Trophoblast cell (in vitro differentiated cells and primary cell): ENCODE measurements around the gene APOBEC3C.
"Not testable (repeated sequence)": the region's sequence is repeated elsewhere in the genome, so short reads cannot be mapped to it uniquely, and the experiment has no call there.

ENCODE experiments used
- DNase-seq, 2 donors: peaks; one replicate each; pipeline ENCODE4 v3.0.0-alpha.2; 2016
- H2AFZ ChIP-seq: 2 replicates; pipeline ENCODE4 v1.6.1; 2013; ENCODE audit warnings: low read length, moderate library complexity, mild to moderate bottlenecking; ENCODE audit not compliant: insufficient read depth, poor library complexity
- H2AK5ac ChIP-seq: 2 replicates; pipeline ENCODE4 v1.6.1; 2013; ENCODE audit warnings: mild to moderate bottlenecking, low read length
- H2BK120ac ChIP-seq: 2 replicates; pipeline ENCODE4 v1.6.1; 2013; ENCODE audit warnings: low read length, mild to moderate bottlenecking, moderate library complexity; ENCODE audit not compliant: insufficient read depth, poor library complexity
- H2BK12ac ChIP-seq: 2 replicates; pipeline ENCODE4 v1.6.1; 2013; ENCODE audit warnings: mild to moderate bottlenecking, low read length, moderate library complexity
- H2BK5ac ChIP-seq: 2 replicates; pipeline ENCODE4 v1.6.1; 2013; ENCODE audit warnings: low read length, low read depth, moderate library complexity, mild to moderate bottlenecking; ENCODE audit not compliant: poor library complexity
- H3K14ac ChIP-seq: 2 replicates; pipeline ENCODE4 v1.6.1; 2013; ENCODE audit warnings: mild to moderate bottlenecking, low read length
- H3K18ac ChIP-seq: 2 replicates; pipeline ENCODE4 v1.6.1; 2013; ENCODE audit warnings: mild to moderate bottlenecking, low read length
- H3K23ac ChIP-seq: 2 replicates; pipeline ENCODE4 v1.6.1; 2013; ENCODE audit warnings: low read length
- H3K27ac ChIP-seq: 2 replicates; pipeline ENCODE4 v1.5.1; 2013; ENCODE audit warnings: low read depth, mild to moderate bottlenecking, inconsistent platforms, low read length, moderate library complexity
- H3K27me3 ChIP-seq: 2 replicates; pipeline ENCODE4 v1.6.1; 2013; ENCODE audit warnings: inconsistent platforms, mild to moderate bottlenecking, low read length, moderate library complexity; ENCODE audit not compliant: insufficient read depth
- H3K36me3 ChIP-seq, 2 experiments: 1 replicate in 1 of 2; 2 replicates in 1 of 2; pipeline ENCODE4 v1.6.1; 2013; ENCODE audit warnings: low read length in 2 of 2, mild to moderate bottlenecking in 2 of 2, moderate library complexity in 1 of 2; ENCODE audit not compliant: insufficient read depth in 2 of 2, control insufficient read depth in 1 of 2
- H3K4ac ChIP-seq: 2 replicates; pipeline ENCODE4 v1.6.1; 2013; ENCODE audit warnings: low read depth, mild to moderate bottlenecking, low read length, moderate library complexity
- H3K4me1 ChIP-seq, 2 experiments: 1 replicate in 1 of 2; 2 replicates in 1 of 2; pipeline ENCODE4 v1.6.1; 2013; ENCODE audit warnings: low read length in 2 of 2, mild to moderate bottlenecking in 2 of 2, moderate library complexity in 1 of 2; ENCODE audit not compliant: insufficient read depth in 2 of 2, control insufficient read depth in 1 of 2
- H3K4me2 ChIP-seq: 2 replicates; pipeline ENCODE4 v1.6.1; 2013; ENCODE audit warnings: inconsistent platforms, mild to moderate bottlenecking, low read length, moderate library complexity
- H3K4me3 ChIP-seq: 2 replicates; pipeline ENCODE4 v1.5.1; 2013; ENCODE audit warnings: mild to moderate bottlenecking, low read depth, low read length, inconsistent platforms
- H3K79me1 ChIP-seq: one replicate; pipeline ENCODE4 v1.6.1; 2013; ENCODE audit warnings: low read length
- H3K79me2 ChIP-seq: 2 replicates; pipeline ENCODE4 v1.6.1; 2013; ENCODE audit warnings: low read length, mild to moderate bottlenecking; ENCODE audit not compliant: control insufficient read depth, insufficient read depth, poor library complexity
- H3K9ac ChIP-seq: 2 replicates; pipeline ENCODE4 v1.6.1; 2013; ENCODE audit warnings: mild to moderate bottlenecking, low read length
- H3K9me3 ChIP-seq: 2 replicates; pipeline ENCODE4 v1.6.1; 2013; ENCODE audit warnings: low read depth, mild to moderate bottlenecking, control low read depth, inconsistent platforms, low read length; ENCODE audit not compliant: insufficient read depth
- H4K12ac ChIP-seq: 2 replicates; pipeline ENCODE4 v1.6.1; 2013; ENCODE audit warnings: low read depth, mild to moderate bottlenecking, low read length, moderate library complexity
- H4K8ac ChIP-seq: 2 replicates; pipeline ENCODE4 v1.6.1; 2013; ENCODE audit warnings: low read depth, mild to moderate bottlenecking, low read length, moderate library complexity
- H4K91ac ChIP-seq: one replicate; pipeline ENCODE4 v1.6.1; 2013; ENCODE audit warnings: low read depth, mild to moderate bottlenecking, low read length, moderate library complexity
- WGBS: extraction: QIAGEN DNeasy Blood & Tissue Kit; methylation state at CpG from one replicate; pipeline ENCODE4 v1.1.7; 2013; ENCODE audit warnings: missing lambda C conversion rate; ENCODE audit not compliant: insufficient read length, insufficient coverage; ENCODE audit errors: extremely low coverage; 5-methylcytosine and 5-hydroxymethylcytosine counted together

Gene APOBEC3C

GRCh38 chr22:39049486-39049885 lies 35.4 kb downstream of the APOBEC3C start:
- not testable (repeated sequence) for H2BK5ac ChIP-seq, H2AK5ac ChIP-seq, H3K79me2 ChIP-seq, H2BK12ac ChIP-seq, H3K23ac ChIP-seq, H4K8ac ChIP-seq, H3K14ac ChIP-seq, H3K4me3 ChIP-seq, H3K4me2 ChIP-seq, H3K27me3 ChIP-seq, H3K9ac ChIP-seq, H3K79me1 ChIP-seq, H2AFZ ChIP-seq, DNase-seq, H3K18ac ChIP-seq, H3K4me1 ChIP-seq, H4K91ac ChIP-seq, H3K36me3 ChIP-seq, H4K12ac ChIP-seq, H2BK120ac ChIP-seq, H3K27ac ChIP-seq, H3K9me3 ChIP-seq, H3K4ac ChIP-seq
- WGBS: no CpG with 5 or more reads among the region's 7 CpGs

- not testable (repeated sequence) for H3K4me1 ChIP-seq, H3K4me3 ChIP-seq, H3K9me3 ChIP-seq, H3K4ac ChIP-seq, H3K14ac ChIP-seq, H3K18ac ChIP-seq, H3K79me2 ChIP-seq, H4K12ac ChIP-seq, H2BK12ac ChIP-seq, H3K23ac ChIP-seq, H2BK120ac ChIP-seq, H2AK5ac ChIP-seq, H2AFZ ChIP-seq, H3K4me2 ChIP-seq, H3K9ac ChIP-seq, H3K27ac ChIP-seq, H4K91ac ChIP-seq, H2BK5ac ChIP-seq, H3K79me1 ChIP-seq, H3K36me3 ChIP-seq, DNase-seq, H3K27me3 ChIP-seq, H4K8ac ChIP-seq
- no CpG with 5 or more reads among the region's 18 CpGs for WGBS
Measured at GRCh38 chr22:39051844-39052495, 37.9 kb downstream of the APOBEC3C start.

GRCh38 chr22:39055658-39056057 lies 41.6 kb downstream of the APOBEC3C start:
- Histone ChIP-seq H3K36me3 (no peaks in the 10 kb centered on the region), H3K4ac (no peak overlapping the region), H2AK5ac (no peak overlapping the region), H3K4me2 (no peak overlapping the region), H3K27ac (no peak overlapping the region), H3K4me3 (peak overlapping the region; percentile 16), H3K9ac (no peak overlapping the region), H3K14ac (no peak overlapping the region), H4K12ac (no peak overlapping the region), H3K9me3 (peaks cover 5% of the 10 kb centered on the region), H3K4me1 (no peaks in the 10 kb centered on the region), H2BK5ac (no peak overlapping the region), H3K23ac (no peak overlapping the region), H3K27me3 (no peaks in the 10 kb centered on the region), H4K91ac (no peak overlapping the region), H3K79me1 (no peaks in the 10 kb centered on the region), H3K79me2 (no peaks in the 10 kb centered on the region), H3K18ac (no peak overlapping the region), H2AFZ (no peak overlapping the region), H2BK12ac (no peak overlapping the region), H2BK120ac (no peak overlapping the region), H4K8ac (no peak overlapping the region)
- DNase-seq: no peak
- WGBS: no CpG with 5 or more reads among the region's 11 CpGs

- DNase-seq, H3K9ac ChIP-seq, H3K27ac ChIP-seq, H3K27me3 ChIP-seq, H2BK12ac ChIP-seq, H3K4me1 ChIP-seq, H3K4me2 ChIP-seq, H3K36me3 ChIP-seq, H4K91ac ChIP-seq, H3K79me1 ChIP-seq, H3K79me2 ChIP-seq, H4K12ac ChIP-seq, H3K9me3 ChIP-seq, H2BK5ac ChIP-seq, H3K14ac ChIP-seq, H3K4me3 ChIP-seq, H3K23ac ChIP-seq, H2AFZ ChIP-seq, H2AK5ac ChIP-seq, H3K18ac ChIP-seq, H3K4ac ChIP-seq, H4K8ac ChIP-seq, H2BK120ac ChIP-seq: not testable (repeated sequence)
- no CpG with 5 or more reads among the region's 6 CpGs for WGBS
Measured at GRCh38 chr22:39061290-39061689, 47.2 kb downstream of the APOBEC3C start.
